Prostate gland (tissue), 2 donors: ENCODE results near the gene ZBTB16. TPM values are rescaled to one million over a fixed set of nuclear protein-coding genes. Genes with fewer than 3 reads are reported as not detected.

Experiments
- DNase-seq: peaks from one replicate; pipeline ENCODE4 v3.0.0-alpha.2; 2019; ENCODE audit warnings: low spot score
- H3K27ac ChIP-seq, 2 donors: fragments of 200-600 bp; sonication (generic); 2 replicates each; pipeline ENCODE4 v1.5.1; 2017 to 2019
- H3K27me3 ChIP-seq: fragments of 200-600 bp; sonication (generic); replicated peaks from 2 replicates; pipeline ENCODE4 v1.5.1; 2019; ENCODE audit not compliant: insufficient read depth
- H3K36me3 ChIP-seq, 2 donors: fragments of 200-600 bp; sonication (generic); 1 replicate in 1 of 2; 2 replicates in 1 of 2; pipeline versions ENCODE4 v1.5.1 to v1.8.1; 2017 to 2019
- H3K4me1 ChIP-seq: fragments of 200-600 bp; sonication (generic); replicated peaks from 2 replicates; pipeline ENCODE4 v1.5.1; 2019
- H3K4me3 ChIP-seq, 2 donors: fragments of 200-600 bp; sonication (generic); 2 replicates each; pipeline ENCODE4 v1.5.1; 2017 to 2019
- H3K9me3 ChIP-seq: fragments of 200-600 bp; sonication (generic); 2 replicates; pipeline ENCODE4 v1.5.1; 2017
- POLR2A ChIP-seq: fragments of 450-650 bp; IDR thresholded peaks from one replicate; pipeline ENCODE4 v1.6.1; 2016; ENCODE audit warnings: antibody characterized with exemption, mild to moderate bottlenecking
- POLR2AphosphoS5 ChIP-seq: sonication (generic); formaldehyde crosslinking; IDR thresholded peaks from one replicate; pipeline ENCODE4 v1.6.1; 2017; ENCODE audit warnings: antibody characterized with exemption
- whole genome bisulfite sequencing: methylation state at CpG from one replicate; pipeline ENCODE4 v1.1.5; 2018; 5-methylcytosine and 5-hydroxymethylcytosine counted together
- intact Hi-C: fragments of 100-400 bp; cut with DNase I; formaldehyde crosslinking; loops from one replicate; pipeline ENCODE4 v1.14.2; 2022
- total RNA-seq, 2 donors: library from RNA; depleted of rRNA; stranded (reverse); fragments of >200 nt; gene quantifications; one replicate each; pipeline ENCODE4 v1.1.0, GENCODE V29; 2016
- TF ChIP-seq, protein P1 (sequence below), 4 experiments: fragments of 200-600 bp in 2 of 4; fragments of 450-650 bp in 2 of 4; sonication (generic) in 2 of 4; IDR thresholded peaks; 1 replicate in 3 of 4; 2 replicates in 1 of 4; pipeline ENCODE4 v1.5.1; 2016 to 2019; ENCODE audit warnings: antibody characterized with exemption in 4 of 4, mild to moderate bottlenecking in 2 of 4, moderate library complexity in 2 of 4

ZBTB16 gene
- total RNA-seq, 2 donors from 2014 or later: 171 to 230 TPM

DNA sequence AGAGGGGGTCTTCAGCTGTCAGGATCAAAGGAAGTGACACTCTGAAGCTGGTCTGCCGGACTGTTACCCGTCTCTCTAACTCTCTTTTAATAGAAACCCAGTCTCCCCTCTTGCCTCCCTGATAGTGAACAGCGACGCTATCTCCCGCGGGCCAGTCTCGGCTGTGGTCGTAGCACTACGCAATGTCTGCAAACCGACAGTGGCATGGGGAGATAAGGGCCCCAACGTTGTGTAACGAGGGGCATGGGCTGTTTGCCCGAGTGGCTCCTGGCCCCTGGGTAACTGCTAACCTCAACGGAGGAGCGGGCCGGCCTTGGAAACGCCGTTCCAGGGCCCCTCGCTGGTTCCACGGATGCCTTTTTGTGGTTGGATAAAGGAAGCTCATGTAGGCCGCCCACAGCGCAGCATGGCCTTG lies 23.3 kb downstream of the ZBTB16 start:
- H3K27ac ChIP-seq: peak overlapping the region; percentile 31 to 69
- TF ChIP-seq, protein P1, sequence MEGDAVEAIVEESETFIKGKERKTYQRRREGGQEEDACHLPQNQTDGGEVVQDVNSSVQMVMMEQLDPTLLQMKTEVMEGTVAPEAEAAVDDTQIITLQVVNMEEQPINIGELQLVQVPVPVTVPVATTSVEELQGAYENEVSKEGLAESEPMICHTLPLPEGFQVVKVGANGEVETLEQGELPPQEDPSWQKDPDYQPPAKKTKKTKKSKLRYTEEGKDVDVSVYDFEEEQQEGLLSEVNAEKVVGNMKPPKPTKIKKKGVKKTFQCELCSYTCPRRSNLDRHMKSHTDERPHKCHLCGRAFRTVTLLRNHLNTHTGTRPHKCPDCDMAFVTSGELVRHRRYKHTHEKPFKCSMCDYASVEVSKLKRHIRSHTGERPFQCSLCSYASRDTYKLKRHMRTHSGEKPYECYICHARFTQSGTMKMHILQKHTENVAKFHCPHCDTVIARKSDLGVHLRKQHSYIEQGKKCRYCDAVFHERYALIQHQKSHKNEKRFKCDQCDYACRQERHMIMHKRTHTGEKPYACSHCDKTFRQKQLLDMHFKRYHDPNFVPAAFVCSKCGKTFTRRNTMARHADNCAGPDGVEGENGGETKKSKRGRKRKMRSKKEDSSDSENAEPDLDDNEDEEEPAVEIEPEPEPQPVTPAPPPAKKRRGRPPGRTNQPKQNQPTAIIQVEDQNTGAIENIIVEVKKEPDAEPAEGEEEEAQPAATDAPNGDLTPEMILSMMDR (IDR thresholded peaks at IDR 0.05): no peak
- no peaks in the 10 kb centered on the region for H3K9me3 ChIP-seq
- H3K27me3 ChIP-seq: no peaks in the 10 kb centered on the region
- peaks cover 65% of the 10 kb centered on the region for H3K4me1 ChIP-seq
- 66% methylated on average over 22 of the region's 22 CpGs for WGBS
- H3K4me3 ChIP-seq: no peak overlapping the region
- no peak for DNase-seq
- intact Hi-C loops: loop anchor here (10.0 kb wide), 1 partner anchor 62 kb away; no protein-coding TSS in a partner anchor
- H3K36me3 ChIP-seq: peaks cover 4 to 7% of the 10 kb centered on the region in 2 donors

DNA sequence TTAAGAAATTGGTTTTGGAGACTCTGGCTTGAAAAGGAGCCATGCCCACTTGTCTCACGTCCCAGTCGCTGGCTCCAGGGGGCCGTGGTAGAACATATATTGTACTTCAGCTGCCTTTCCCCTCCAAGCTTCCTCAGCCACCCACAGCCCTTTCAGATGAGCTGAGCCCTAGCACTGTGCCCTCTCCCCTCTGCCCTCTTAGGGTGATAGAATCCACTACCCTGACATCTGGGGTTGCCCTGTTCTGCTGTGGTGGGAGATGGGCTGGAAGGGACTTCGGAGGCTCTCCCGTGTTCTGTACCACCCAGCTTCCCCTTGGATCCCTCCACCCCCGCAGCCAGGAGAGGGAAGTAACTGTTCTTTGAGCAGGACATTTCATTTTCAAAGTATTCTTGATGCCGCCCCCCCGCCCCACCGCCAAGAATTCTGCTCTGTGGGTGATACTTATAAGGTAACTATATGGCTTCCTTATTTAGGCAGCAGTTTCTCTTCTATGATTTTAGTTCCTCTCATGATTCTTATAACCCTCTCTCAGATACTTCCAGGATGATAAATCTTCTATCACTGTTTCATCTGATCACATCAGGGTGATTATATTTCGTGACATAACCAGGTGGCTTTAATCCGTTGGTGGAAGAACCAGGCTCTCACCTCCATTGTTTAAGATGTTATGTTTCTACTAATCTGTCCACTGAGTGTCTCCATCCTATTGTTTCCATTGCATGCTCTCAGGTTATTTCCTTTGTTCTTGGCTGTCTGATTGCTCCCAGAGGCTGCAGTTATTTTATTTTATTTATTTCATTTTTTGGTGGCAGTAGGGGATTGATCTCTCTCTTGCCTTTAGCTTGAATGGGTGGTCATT lies 24.1 kb downstream of the ZBTB16 start:
- intact Hi-C loops: loop anchor here (10.0 kb wide), 1 partner anchor 61 kb away; no protein-coding TSS in a partner anchor
- no peaks in the 10 kb centered on the region for H3K9me3 ChIP-seq
- H3K27ac ChIP-seq: peak overlapping the region; percentile 31 to 69
- TF ChIP-seq, protein P1 (IDR thresholded peaks at IDR 0.05): no peak
- TF ChIP-seq POLR2AphosphoS5: no peak
- TF ChIP-seq POLR2A: no peak
- 79% methylated on average over 11 of the region's 11 CpGs for WGBS
- H3K36me3 ChIP-seq: peaks cover 0 to 6% of the 10 kb centered on the region in 2 donors
- DNase-seq: no peak
- H3K27me3 ChIP-seq: no peaks in the 10 kb centered on the region
- no peak overlapping the region for H3K4me3 ChIP-seq
- H3K4me1 ChIP-seq: peaks cover 56% of the 10 kb centered on the region

DNA sequence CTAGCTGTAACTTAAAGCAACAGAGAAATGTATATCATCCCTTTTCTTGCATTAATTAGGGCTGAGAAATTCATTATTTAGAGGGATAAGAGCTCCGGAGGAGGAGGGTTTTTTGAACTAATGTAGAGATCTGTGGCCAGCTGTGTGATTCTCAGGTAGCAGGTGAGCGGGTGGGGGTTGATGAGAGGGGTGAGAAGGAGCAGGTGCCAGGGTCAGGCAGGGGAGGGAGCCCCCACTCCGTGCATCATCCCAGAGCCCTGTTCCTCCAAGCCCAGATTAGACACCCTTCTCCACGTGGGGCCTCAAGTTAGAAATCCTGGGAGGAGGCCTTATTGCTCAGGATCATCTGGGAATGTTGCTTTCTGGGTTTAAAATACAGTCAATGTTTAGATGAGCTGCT lies 24.9 kb downstream of the ZBTB16 start:
- H3K9me3 ChIP-seq: no peaks in the 10 kb centered on the region
- H3K27me3 ChIP-seq: no peaks in the 10 kb centered on the region
- peaks cover 60% of the 10 kb centered on the region for H3K4me1 ChIP-seq
- DNase-seq: no peak
- peaks cover 0 to 6% of the 10 kb centered on the region in 2 donors for H3K36me3 ChIP-seq
- TF ChIP-seq, protein P1 (IDR thresholded peaks at IDR 0.05): no peak
- TF ChIP-seq POLR2A: no peak
- TF ChIP-seq POLR2AphosphoS5: no peak
- intact Hi-C loops: loop anchor here (10.0 kb wide), 1 partner anchor 60 kb away; no protein-coding TSS in a partner anchor
- peak overlapping the region; percentile 31 to 69 for H3K27ac ChIP-seq
- 71% methylated on average over 4 of the region's 4 CpGs for WGBS
- H3K4me3 ChIP-seq: no peak overlapping the region

DNA sequence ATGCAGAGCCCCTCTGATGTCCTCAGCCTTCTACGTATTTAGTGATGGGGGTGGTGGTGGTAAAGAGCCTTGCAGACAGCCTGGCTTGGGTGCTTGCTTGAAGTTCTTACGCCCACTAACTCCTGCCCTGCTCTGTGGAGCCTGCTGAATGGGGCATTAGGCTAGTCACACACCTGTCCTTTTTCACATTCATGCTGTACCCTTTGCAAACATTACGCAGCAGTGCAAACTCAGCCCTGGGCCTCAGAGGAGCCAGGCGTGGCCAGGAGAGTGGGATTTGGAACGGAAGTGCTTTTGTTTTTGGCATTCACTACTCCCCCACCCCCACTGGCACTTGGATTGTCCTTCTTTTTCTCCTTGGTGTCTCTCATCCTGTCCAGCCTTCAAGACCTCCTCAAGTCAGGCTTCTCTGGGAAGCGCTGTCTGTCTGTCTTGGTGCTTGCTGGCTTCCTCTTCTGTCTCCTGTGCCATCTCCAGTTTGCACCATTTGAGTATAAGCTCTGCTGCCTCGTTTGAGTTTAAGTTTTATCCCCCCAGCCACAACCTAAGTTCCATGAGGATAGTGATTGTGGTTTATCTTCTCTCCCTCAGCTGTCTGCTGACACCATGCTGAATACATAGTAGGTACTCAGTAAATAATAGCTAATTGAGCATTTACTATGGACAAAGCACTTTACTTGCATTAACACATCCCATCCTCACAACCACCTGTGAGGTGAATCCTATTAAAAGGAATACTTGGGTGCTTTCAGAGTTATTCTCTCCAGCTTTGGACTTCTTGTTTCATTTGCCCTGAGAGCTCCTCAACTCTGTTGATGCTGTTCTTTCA lies 26.7 kb downstream of the ZBTB16 start:
- no peaks in the 10 kb centered on the region for H3K9me3 ChIP-seq
- H3K27ac ChIP-seq: peak overlapping the region; percentile 37 to 45
- no peak overlapping the region for H3K4me3 ChIP-seq
- intact Hi-C loops: loop anchor here (10.0 kb wide), 1 partner anchor 59 kb away; no protein-coding TSS in a partner anchor
- no peaks in the 10 kb centered on the region for H3K27me3 ChIP-seq
- peaks cover 0 to 6% of the 10 kb centered on the region in 2 donors for H3K36me3 ChIP-seq
- 42% methylated on average over 7 of the region's 7 CpGs for WGBS
- DNase-seq: no peak
- TF ChIP-seq POLR2AphosphoS5 (peak; percentile 44), POLR2A (no peak)
- TF ChIP-seq, protein P1 (IDR thresholded peaks at IDR 0.05): no peak
- peaks cover 58% of the 10 kb centered on the region for H3K4me1 ChIP-seq
